Tongue (tissue), 1 donor: ENCODE results near the gene OPTC. TPM values are rescaled to one million over a fixed set of nuclear protein-coding genes. Genes with fewer than 3 reads are reported as not detected.

ENCODE experiments used
- total RNA-seq: library from RNA; depleted of rRNA; stranded (reverse); fragments of >200 nt; gene quantifications from one replicate; pipeline ENCODE4 v1.2.3, GENCODE V29; 2014

OPTC gene
- total RNA-seq, 1 donor from 2014 or later: not detected

Other genes starting within 250 kb of the OPTC start
- 71.4 TPM for gene BTG2, start 188.6 kb upstream of the OPTC start, total RNA-seq
- 57.1 TPM for gene FMOD, start 143.0 kb upstream of the OPTC start, total RNA-seq
- 4.4 TPM for gene PRELP, start 18.3 kb upstream of the OPTC start, total RNA-seq
- gene ATP2B4, start 132.7 kb downstream of the OPTC start, total RNA-seq: 101 TPM